ENCODE results near the gene HK2.

Gene HK2

GRCh38 chr2:74856004-74856578 lies 22.2 kb downstream of the HK2 start:
- no peak for TF ChIP-seq POLR2A (IDR thresholded peaks at IDR 0.05; ENCODE audit: extremely low read depth, insufficient read length)
- TF ChIP-seq MAX (IDR thresholded peaks at IDR 0.05; ENCODE audit: low read depth, low read length): no peak
- TF ChIP-seq MYC (IDR thresholded peaks at IDR 0.05; ENCODE audit: low read depth, low read length): no peak
- TF ChIP-seq CTCF (IDR thresholded peaks at IDR 0.05; ENCODE audit: low read depth, low read length): no peak
- no peak overlapping the region for H3K4me3 ChIP-seq (ENCODE audit: low read depth, low read length)
- DNase-seq (ENCODE audit: low read depth): no peak

GRCh38 chr2:74856599-74856998 lies 22.7 kb downstream of the HK2 start:
- TF ChIP-seq POLR2A (IDR thresholded peaks at IDR 0.05; ENCODE audit: extremely low read depth, insufficient read length) (no peak), CTCF (IDR thresholded peaks at IDR 0.05; ENCODE audit: low read depth, low read length) (no peak), MAX (IDR thresholded peaks at IDR 0.05; ENCODE audit: low read depth, low read length) (no peak), MYC (IDR thresholded peaks at IDR 0.05; ENCODE audit: low read depth, low read length) (no peak)

GRCh38 chr2:74857215-74857614 lies 23.3 kb downstream of the HK2 start:
- no peak overlapping the region for H3K4me3 ChIP-seq (ENCODE audit: low read depth, low read length)
- DNase-seq (ENCODE audit: low read depth): no peak
- TF ChIP-seq CTCF (IDR thresholded peaks at IDR 0.05; ENCODE audit: low read depth, low read length) (no peak), POLR2A (IDR thresholded peaks at IDR 0.05; ENCODE audit: extremely low read depth, insufficient read length) (no peak), MAX (IDR thresholded peaks at IDR 0.05; ENCODE audit: low read depth, low read length) (no peak), MYC (IDR thresholded peaks at IDR 0.05; ENCODE audit: low read depth, low read length) (no peak)

More at GRCh38 chr2:74856599-74856998, 22.7 kb downstream of the HK2 start:
- H3K4me3 ChIP-seq (ENCODE audit: low read depth, low read length): no peak overlapping the region
- DNase-seq (ENCODE audit: low read depth): no peak

- no peak for TF ChIP-seq CTCF (IDR thresholded peaks at IDR 0.05; ENCODE audit: low read depth, low read length)
- no peak for TF ChIP-seq POLR2A (IDR thresholded peaks at IDR 0.05; ENCODE audit: extremely low read depth, insufficient read length)
- no peak for TF ChIP-seq MAX (IDR thresholded peaks at IDR 0.05; ENCODE audit: low read depth, low read length)
- TF ChIP-seq MYC (IDR thresholded peaks at IDR 0.05; ENCODE audit: low read depth, low read length): no peak
- no peak for DNase-seq (ENCODE audit: low read depth)
- no peak overlapping the region for H3K4me3 ChIP-seq (ENCODE audit: low read depth, low read length)
Measured at GRCh38 chr2:74857725-74858124, 23.8 kb downstream of the HK2 start.

GRCh38 chr2:74858281-74858680 lies 24.4 kb downstream of the HK2 start:
- DNase-seq (ENCODE audit: low read depth): no peak
- H3K4me3 ChIP-seq (ENCODE audit: low read depth, low read length): no peak overlapping the region
- TF ChIP-seq POLR2A (IDR thresholded peaks at IDR 0.05; ENCODE audit: extremely low read depth, insufficient read length) (no peak), MAX (IDR thresholded peaks at IDR 0.05; ENCODE audit: low read depth, low read length) (no peak), MYC (IDR thresholded peaks at IDR 0.05; ENCODE audit: low read depth, low read length) (no peak), CTCF (IDR thresholded peaks at IDR 0.05; ENCODE audit: low read depth, low read length) (no peak)

Data from NB4 (cell line).